ENCODE measurements around the gene PEAK3. TPM values are rescaled to one million over a fixed set of nuclear protein-coding genes. Genes with fewer than 3 reads are reported as not detected.

Gene PEAK3
- total RNA-seq, 1 donor from 2014 or later: 4.5 TPM

- peaks cover 7% of the 10 kb centered on the region for H3K4me1 ChIP-seq
- no peak for DNase-seq
- H3K9me3 ChIP-seq: no peaks in the 10 kb centered on the region
- intact Hi-C loops (cut with DNase I): no loop called here
- H3K4me3 ChIP-seq: no peak overlapping the region
- H3K27ac ChIP-seq: no peak overlapping the region
- no peak for TF ChIP-seq CTCF (IDR thresholded peaks at IDR 0.05)
- H3K36me3 ChIP-seq: peaks cover 63% of the 10 kb centered on the region
- no peak for ATAC-seq
- H3K27me3 ChIP-seq: no peaks in the 10 kb centered on the region
Observed at GRCh38 chr19:2230807-2231533, 51.0 kb downstream of the PEAK3 start.

- no peaks in the 10 kb centered on the region for H3K9me3 ChIP-seq
- ATAC-seq (no peak), DNase-seq (no peak)
- H3K36me3 ChIP-seq: peaks cover 72% of the 10 kb centered on the region
- no peaks in the 10 kb centered on the region for H3K27me3 ChIP-seq
- no peak overlapping the region for H3K4me3 ChIP-seq
- H3K27ac ChIP-seq: no peak overlapping the region
- no peak for TF ChIP-seq CTCF (IDR thresholded peaks at IDR 0.05)
- intact Hi-C loops (cut with DNase I): no loop called here
- H3K4me1 ChIP-seq: peaks cover 5% of the 10 kb centered on the region
Observed at GRCh38 chr19:2230033-2230531, 51.9 kb downstream of the PEAK3 start.

- Histone ChIP-seq H3K27ac (no peak overlapping the region), H3K4me3 (no peak overlapping the region), H3K27me3 (no peaks in the 10 kb centered on the region), H3K36me3 (peaks cover 78% of the 10 kb centered on the region), H3K4me1 (no peaks in the 10 kb centered on the region), H3K9me3 (no peaks in the 10 kb centered on the region)
- no peak for ATAC-seq
- no peak for TF ChIP-seq CTCF (IDR thresholded peaks at IDR 0.05)
- DNase-seq: no peak
- intact Hi-C loops (cut with DNase I): loop anchor here (10.0 kb wide), 1 partner anchor 75 kb away; the partner anchor contains the start of gene AP3D1
Observed at GRCh38 chr19:2229103-2230032, 52.6 kb downstream of the PEAK3 start.

- H3K27me3 ChIP-seq: no peaks in the 10 kb centered on the region
- no peak overlapping the region for H3K4me3 ChIP-seq
- intact Hi-C loops (cut with DNase I): loop anchor here (10.0 kb wide), 1 partner anchor 74 kb away; the partner anchor contains the start of gene AP3D1
- DNase-seq (no peak), ATAC-seq (no peak)
- TF ChIP-seq CTCF (IDR thresholded peaks at IDR 0.05): no peak
- no peaks in the 10 kb centered on the region for H3K9me3 ChIP-seq
- no peaks in the 10 kb centered on the region for H3K4me1 ChIP-seq
- H3K27ac ChIP-seq: no peak overlapping the region
- H3K36me3 ChIP-seq: peaks cover 81% of the 10 kb centered on the region
Observed at GRCh38 chr19:2228157-2229030, 53.6 kb downstream of the PEAK3 start.
